Measurements from ENCODE around the gene KCNQ1OT1. TPM values are rescaled to one million over a fixed set of nuclear protein-coding genes. Genes with fewer than 3 reads are reported as not detected.

The KCNQ1OT1 gene
- total RNA-seq, 1 donor from 2014 or later: 3.9 TPM

- Mint-ChIP-seq H3K4me1 (ENCODE audit: unreplicated experiment) (peaks cover 6% of the 10 kb centered on the region), H3K27ac (ENCODE audit: unreplicated experiment) (no peak overlapping the region), H3K27me3 (ENCODE audit: unreplicated experiment) (peaks cover 27% of the 10 kb centered on the region), H3K9me3 (ENCODE audit: unreplicated experiment) (no peaks in the 10 kb centered on the region), H3K36me3 (ENCODE audit: unreplicated experiment) (no peaks in the 10 kb centered on the region), H3K4me3 (ENCODE audit: unreplicated experiment) (no peak overlapping the region)
- no peak for TF ChIP-seq CTCF (IDR thresholded peaks at IDR 0.05)
- DNase-seq (ENCODE audit: extremely low spot score, unreplicated experiment): no peak
Measured at GRCh38 chr11:2728128-2728662, 28.4 kb upstream of the KCNQ1OT1 start.

GRCh38 chr11:2726964-2727363, 27.2 kb upstream of the KCNQ1OT1 start:
- no peaks in the 10 kb centered on the region for H3K9me3 Mint-ChIP-seq (ENCODE audit: unreplicated experiment)
- H3K36me3 Mint-ChIP-seq (ENCODE audit: unreplicated experiment): no peaks in the 10 kb centered on the region
- H3K4me1 Mint-ChIP-seq (ENCODE audit: unreplicated experiment): peaks cover 6% of the 10 kb centered on the region
- H3K27ac Mint-ChIP-seq (ENCODE audit: unreplicated experiment): no peak overlapping the region
- DNase-seq (ENCODE audit: extremely low spot score, unreplicated experiment): no peak
- TF ChIP-seq CTCF (IDR thresholded peaks at IDR 0.05): no peak
- H3K27me3 Mint-ChIP-seq (ENCODE audit: unreplicated experiment): peaks cover 30% of the 10 kb centered on the region
- H3K4me3 Mint-ChIP-seq (ENCODE audit: unreplicated experiment): no peak overlapping the region

GRCh38 chr11:2725368-2726300, 25.8 kb upstream of the KCNQ1OT1 start:
- no peak for TF ChIP-seq CTCF (IDR thresholded peaks at IDR 0.05)
- Mint-ChIP-seq H3K27me3 (ENCODE audit: unreplicated experiment) (peaks cover 32% of the 10 kb centered on the region), H3K4me3 (ENCODE audit: unreplicated experiment) (no peak overlapping the region), H3K27ac (ENCODE audit: unreplicated experiment) (no peak overlapping the region), H3K9me3 (ENCODE audit: unreplicated experiment) (no peaks in the 10 kb centered on the region), H3K4me1 (ENCODE audit: unreplicated experiment) (peaks cover 4% of the 10 kb centered on the region), H3K36me3 (ENCODE audit: unreplicated experiment) (no peaks in the 10 kb centered on the region)
- no peak for DNase-seq (ENCODE audit: extremely low spot score, unreplicated experiment)

GRCh38 chr11:2724653-2725367, 25.0 kb upstream of the KCNQ1OT1 start:
- no peaks in the 10 kb centered on the region for H3K9me3 Mint-ChIP-seq (ENCODE audit: unreplicated experiment)
- no peak for DNase-seq (ENCODE audit: extremely low spot score, unreplicated experiment)
- H3K27ac Mint-ChIP-seq (ENCODE audit: unreplicated experiment): no peak overlapping the region
- no peak overlapping the region for H3K4me3 Mint-ChIP-seq (ENCODE audit: unreplicated experiment)
- H3K4me1 Mint-ChIP-seq (ENCODE audit: unreplicated experiment): peaks cover 4% of the 10 kb centered on the region
- no peaks in the 10 kb centered on the region for H3K36me3 Mint-ChIP-seq (ENCODE audit: unreplicated experiment)
- peaks cover 34% of the 10 kb centered on the region for H3K27me3 Mint-ChIP-seq (ENCODE audit: unreplicated experiment)
- no peak for TF ChIP-seq CTCF (IDR thresholded peaks at IDR 0.05)

- peaks cover 4% of the 10 kb centered on the region for H3K4me1 Mint-ChIP-seq (ENCODE audit: unreplicated experiment)
- TF ChIP-seq CTCF (IDR thresholded peaks at IDR 0.05): no peak
- no peak for DNase-seq (ENCODE audit: extremely low spot score, unreplicated experiment)
- no peaks in the 10 kb centered on the region for H3K36me3 Mint-ChIP-seq (ENCODE audit: unreplicated experiment)
- no peak overlapping the region for H3K27ac Mint-ChIP-seq (ENCODE audit: unreplicated experiment)
- no peak overlapping the region for H3K4me3 Mint-ChIP-seq (ENCODE audit: unreplicated experiment)
- H3K9me3 Mint-ChIP-seq (ENCODE audit: unreplicated experiment): no peaks in the 10 kb centered on the region
- peaks cover 34% of the 10 kb centered on the region for H3K27me3 Mint-ChIP-seq (ENCODE audit: unreplicated experiment)
Measured at GRCh38 chr11:2724104-2724503, 24.3 kb upstream of the KCNQ1OT1 start.

Measured in osteocyte (in vitro differentiated cells).